Activated naive CD4-positive, alpha-beta T cell treated with anti-CD3 and anti-CD28 coated beads for 36 hours (primary cell): ENCODE data around the gene DSCAML1. TPM values are rescaled to one million over a fixed set of nuclear protein-coding genes. Genes with fewer than 3 reads are reported as not detected.

ENCODE experiments used
- CTCF ChIA-PET: fragments of 350-600 bp; sonication (Branson Sonifier 250); formaldehyde crosslinking; loops from one replicate; lab custom pipeline; 2021; ENCODE audit warnings: antibody characterized with exemption; lab: Charles Lee
- DNase-seq: peaks from one replicate; pipeline ENCODE4 v3.0.0-alpha.2; 2020
- H3K27ac Mint-ChIP-seq: one replicate; pipeline ENCODE4 v1.8.0; 2021; ENCODE audit warnings: mild to moderate bottlenecking, mixed read lengths
- H3K27me3 Mint-ChIP-seq: one replicate; pipeline ENCODE4 v1.8.0; 2021; ENCODE audit warnings: low read depth, mixed read lengths
- H3K36me3 Mint-ChIP-seq: one replicate; pipeline ENCODE4 v1.8.0; 2021; ENCODE audit warnings: low read depth, mixed read lengths
- H3K4me1 Mint-ChIP-seq: one replicate; pipeline ENCODE4 v1.8.0; 2021; ENCODE audit warnings: low read depth, mixed read lengths
- H3K4me3 Mint-ChIP-seq: one replicate; pipeline ENCODE4 v1.8.0; 2021; ENCODE audit warnings: mild to moderate bottlenecking, moderate library complexity, mixed read lengths
- H3K9me3 Mint-ChIP-seq: one replicate; pipeline ENCODE4 v1.8.0; 2021; ENCODE audit warnings: mixed read lengths
- intact Hi-C: fragments of 100-400 bp; cut with micrococcal nuclease; formaldehyde crosslinking; loops from one replicate; pipeline ENCODE4 v1.15.1; 2023
- total RNA-seq, 2 experiments: library from RNA; stranded (reverse); gene quantifications; one replicate each; pipeline ENCODE4 v1.2.3, GENCODE V29; 2021

Gene DSCAML1
- total RNA-seq, 2 experiments from 2014 or later = 0.17 to 0.30 TPM

DNA sequence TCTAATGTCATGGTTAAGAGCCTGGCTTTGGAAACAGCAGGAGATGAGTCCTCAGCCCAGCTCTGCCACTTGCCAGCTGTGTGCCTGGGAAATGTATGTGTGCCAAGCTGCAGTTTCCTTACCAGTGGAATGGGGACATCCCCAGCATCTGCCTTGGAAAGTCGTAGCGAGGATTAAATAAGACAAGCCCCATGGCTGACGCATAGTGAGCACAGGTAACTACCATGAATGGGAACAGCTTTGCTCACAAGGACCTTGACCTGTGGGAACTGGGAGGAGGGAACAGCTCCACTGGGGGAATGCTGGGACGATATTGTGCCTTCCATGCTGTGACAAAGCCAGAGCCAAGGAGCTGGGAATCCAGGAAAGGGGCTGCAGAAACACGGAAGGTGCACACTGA, 2.6 kb upstream of the DSCAML1 start:
- Mint-ChIP-seq H3K27me3 (peaks cover 25% of the 10 kb centered on the region), H3K4me3 (no peak overlapping the region), H3K9me3 (no peaks in the 10 kb centered on the region), H3K36me3 (no peaks in the 10 kb centered on the region), H3K27ac (no peak overlapping the region), H3K4me1 (peaks cover 15% of the 10 kb centered on the region)
- intact Hi-C loops = no loop called here
- CTCF ChIA-PET = interaction anchor here (1.5 to 2.7 kb wide), 2 partner anchors 8 to 43 kb away, joined by 3 to 15 read pairs; no protein-coding TSS in a partner anchor
- DNase-seq = no peak

- Mint-ChIP-seq H3K36me3 (no peaks in the 10 kb centered on the region), H3K4me1 (peaks cover 15% of the 10 kb centered on the region), H3K27ac (no peak overlapping the region), H3K4me3 (no peak overlapping the region), H3K27me3 (peaks cover 49% of the 10 kb centered on the region), H3K9me3 (no peaks in the 10 kb centered on the region)
- intact Hi-C loops = no loop called here
- CTCF ChIA-PET = interaction anchor here (1.0 kb wide), 1 partner anchor 256 kb away, joined by 3 read pairs; no protein-coding TSS in a partner anchor
- no peak for DNase-seq
These were observed 552 bp downstream of the DSCAML1 start for GRCh38 chr11:117796456-117796871.

- Mint-ChIP-seq H3K36me3 (no peaks in the 10 kb centered on the region), H3K27ac (no peak overlapping the region), H3K4me3 (peak overlapping the region; percentile 43), H3K27me3 (peaks cover 51% of the 10 kb centered on the region), H3K4me1 (peaks cover 15% of the 10 kb centered on the region), H3K9me3 (no peaks in the 10 kb centered on the region)
- intact Hi-C loops = no loop called here
- DNase-seq = no peak
- CTCF ChIA-PET = interaction anchor here (1.0 kb wide), 1 partner anchor 257 kb away, joined by 3 read pairs; no protein-coding TSS in a partner anchor
These were observed 1.2 kb downstream of the DSCAML1 start for GRCh38 chr11:117795638-117796455.

- no peak for DNase-seq
- CTCF ChIA-PET = interaction anchor here (0.7 to 1.0 kb wide), 2 partner anchors 12 to 258 kb away, joined by 3 read pairs; no protein-coding TSS in a partner anchor
- Mint-ChIP-seq H3K9me3 (no peaks in the 10 kb centered on the region), H3K27ac (no peak overlapping the region), H3K27me3 (peaks cover 55% of the 10 kb centered on the region), H3K4me3 (no peak overlapping the region), H3K4me1 (peaks cover 15% of the 10 kb centered on the region), H3K36me3 (no peaks in the 10 kb centered on the region)
- intact Hi-C loops = no loop called here
These were observed 2.0 kb downstream of the DSCAML1 start for GRCh38 chr11:117794772-117795629.

- Mint-ChIP-seq H3K4me3 (no peak overlapping the region), H3K9me3 (no peaks in the 10 kb centered on the region), H3K4me1 (peaks cover 15% of the 10 kb centered on the region), H3K27me3 (peaks cover 55% of the 10 kb centered on the region), H3K27ac (no peak overlapping the region), H3K36me3 (no peaks in the 10 kb centered on the region)
- intact Hi-C loops = no loop called here
- no peak for DNase-seq
- CTCF ChIA-PET = no interaction called here
These were observed 2.9 kb downstream of the DSCAML1 start for GRCh38 chr11:117794135-117794534.

DNA sequence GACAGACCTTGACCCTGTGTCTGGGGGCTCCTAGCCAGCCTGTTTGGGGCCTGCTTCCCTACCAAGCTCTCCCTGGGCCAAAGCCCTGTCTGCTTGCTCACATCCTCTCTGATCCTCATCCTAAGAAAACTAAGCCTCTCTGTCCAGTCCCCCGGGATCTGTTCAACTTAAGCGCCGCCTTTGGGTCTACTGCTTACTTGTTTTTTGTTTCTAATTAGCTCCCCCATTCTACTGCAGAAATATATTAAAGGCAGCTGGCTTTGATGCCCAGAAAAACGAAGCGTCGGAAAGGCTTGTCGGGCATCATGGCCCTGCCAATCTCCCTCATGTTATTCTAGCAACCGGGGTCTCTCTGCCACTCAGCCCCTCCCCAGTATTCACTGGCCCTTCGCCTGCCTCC, 3.4 kb downstream of the DSCAML1 start:
- no peak overlapping the region for H3K27ac Mint-ChIP-seq
- no peaks in the 10 kb centered on the region for H3K9me3 Mint-ChIP-seq
- DNase-seq = no peak
- CTCF ChIA-PET = interaction anchor here (1.1 kb wide), 1 partner anchor 14 kb away, joined by 3 read pairs; no protein-coding TSS in a partner anchor
- intact Hi-C loops = no loop called here
- peaks cover 15% of the 10 kb centered on the region for H3K4me1 Mint-ChIP-seq
- no peaks in the 10 kb centered on the region for H3K36me3 Mint-ChIP-seq
- no peak overlapping the region for H3K4me3 Mint-ChIP-seq
- peaks cover 51% of the 10 kb centered on the region for H3K27me3 Mint-ChIP-seq

- intact Hi-C loops = no loop called here
- H3K36me3 Mint-ChIP-seq = no peaks in the 10 kb centered on the region
These were observed 4.0 kb downstream of the DSCAML1 start for GRCh38 chr11:117792992-117793391.

GRCh38 chr11:117792241-117792640, 4.8 kb downstream of the DSCAML1 start:
- CTCF ChIA-PET = interaction anchor here (1.0 to 1.1 kb wide), 3 partner anchors 15 to 16 kb away, joined by 3 to 4 read pairs (median 3); no protein-coding TSS in a partner anchor
- Mint-ChIP-seq H3K27me3 (peaks cover 43% of the 10 kb centered on the region), H3K4me1 (peaks cover 11% of the 10 kb centered on the region), H3K9me3 (no peaks in the 10 kb centered on the region), H3K27ac (no peak overlapping the region), H3K36me3 (no peaks in the 10 kb centered on the region), H3K4me3 (no peak overlapping the region)
- intact Hi-C loops = no loop called here
- no peak for DNase-seq

More at GRCh38 chr11:117792992-117793391, 4.0 kb downstream of the DSCAML1 start:
- Mint-ChIP-seq H3K4me3 (no peak overlapping the region), H3K9me3 (no peaks in the 10 kb centered on the region), H3K27ac (no peak overlapping the region), H3K27me3 (peaks cover 48% of the 10 kb centered on the region), H3K4me1 (peaks cover 15% of the 10 kb centered on the region)
- CTCF ChIA-PET = interaction anchor here (1.1 kb wide), 1 partner anchor 15 kb away, joined by 3 read pairs; no protein-coding TSS in a partner anchor
- no peak for DNase-seq

DNA sequence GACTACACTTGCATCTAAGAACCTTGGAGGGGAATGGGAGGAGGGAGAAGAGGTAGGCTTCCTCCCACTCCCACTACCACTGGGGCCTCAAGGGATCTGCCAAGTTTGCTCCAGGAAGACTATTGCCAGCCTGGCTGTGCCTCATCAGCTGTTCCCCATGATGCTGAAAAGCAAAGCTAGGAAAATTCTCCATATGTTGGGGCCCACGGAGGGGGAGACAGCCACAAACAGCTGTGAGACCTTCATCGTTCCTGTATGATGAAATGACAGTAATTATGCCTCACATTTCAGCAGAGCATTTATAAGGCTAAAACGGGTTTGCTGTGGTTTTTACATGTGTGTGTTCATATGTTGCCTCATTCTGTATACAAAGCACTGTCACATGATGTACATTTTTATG, 6.7 kb downstream of the DSCAML1 start:
- CTCF ChIA-PET = no interaction called here
- H3K4me3 Mint-ChIP-seq = no peak overlapping the region
- peaks cover 37% of the 10 kb centered on the region for H3K27me3 Mint-ChIP-seq
- H3K27ac Mint-ChIP-seq = no peak overlapping the region
- intact Hi-C loops = no loop called here
- no peak for DNase-seq
- peaks cover 3% of the 10 kb centered on the region for H3K4me1 Mint-ChIP-seq
- H3K36me3 Mint-ChIP-seq = no peaks in the 10 kb centered on the region
- no peaks in the 10 kb centered on the region for H3K9me3 Mint-ChIP-seq

GRCh38 chr11:117789241-117789640, 7.8 kb downstream of the DSCAML1 start:
- H3K4me3 Mint-ChIP-seq = no peak overlapping the region
- H3K27me3 Mint-ChIP-seq = peaks cover 30% of the 10 kb centered on the region
- H3K27ac Mint-ChIP-seq = no peak overlapping the region
- intact Hi-C loops = no loop called here
- CTCF ChIA-PET = interaction anchor here (1.4 kb wide), 1 partner anchor 18 kb away, joined by 3 read pairs; no protein-coding TSS in a partner anchor
- DNase-seq = no peak
- no peaks in the 10 kb centered on the region for H3K9me3 Mint-ChIP-seq
- H3K4me1 Mint-ChIP-seq = no peaks in the 10 kb centered on the region
- H3K36me3 Mint-ChIP-seq = no peaks in the 10 kb centered on the region

GRCh38 chr11:117786135-117786870, 10.7 kb downstream of the DSCAML1 start:
- Mint-ChIP-seq H3K9me3 (no peaks in the 10 kb centered on the region), H3K4me3 (no peak overlapping the region), H3K36me3 (no peaks in the 10 kb centered on the region), H3K4me1 (no peaks in the 10 kb centered on the region), H3K27ac (no peak overlapping the region), H3K27me3 (peaks cover 9% of the 10 kb centered on the region)
- CTCF ChIA-PET = no interaction called here
- intact Hi-C loops = no loop called here
- no peak for DNase-seq
